ENCODE data around the gene CORO2B.
A peak's percentile ranks its signal among the peaks of the same experiment; 100 is the strongest.

The CORO2B gene

GRCh38 chr15:68704496-68705021 lies 125.8 kb downstream of the CORO2B start:
- no peak for DNase-seq

- DNase-seq, result no peak
Measured at GRCh38 chr15:68706256-68706655, 127.5 kb downstream of the CORO2B start.

DNA sequence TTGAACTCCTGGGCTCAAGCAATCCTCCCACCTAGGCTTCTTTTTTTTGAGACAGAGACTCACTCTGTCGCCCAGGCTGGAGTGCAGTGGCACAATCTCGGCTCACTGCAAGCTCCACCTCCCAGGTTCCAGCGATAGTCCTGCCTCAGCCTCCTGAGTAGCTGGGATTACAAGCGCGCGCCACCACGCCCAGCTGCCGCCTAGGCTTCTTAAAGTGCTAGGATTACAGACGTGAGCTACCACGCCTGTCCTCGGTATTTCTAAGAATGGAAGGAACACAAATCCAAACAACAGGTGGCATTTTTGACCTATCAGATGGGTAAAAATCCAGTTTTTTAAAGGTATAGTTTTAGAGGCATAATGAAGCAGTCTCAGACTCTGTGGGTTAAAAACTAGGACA lies 128.1 kb downstream of the CORO2B start:
- DNase-seq, result no peak

- DNase-seq, result no peak
Measured at GRCh38 chr15:68707386-68707785, 128.6 kb downstream of the CORO2B start.

DNA sequence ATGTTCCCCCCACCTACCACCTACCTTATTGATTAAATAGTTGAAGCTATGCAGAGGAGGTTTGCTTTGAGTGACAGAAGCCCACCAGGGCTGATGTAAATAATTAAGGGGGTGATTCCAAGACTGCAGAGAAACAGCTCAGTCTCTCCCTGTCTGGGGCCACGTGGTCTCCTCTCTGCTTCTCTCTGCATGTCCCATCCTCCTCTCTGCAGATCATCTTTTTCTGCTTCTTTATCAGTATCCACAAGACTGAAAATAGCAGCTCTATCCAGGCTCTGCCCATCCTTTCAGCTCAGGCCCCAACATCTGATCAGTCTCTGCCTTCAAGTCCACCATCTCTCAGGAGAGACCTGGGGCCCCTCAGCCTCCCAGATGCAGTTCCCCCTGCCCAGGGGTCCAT lies 131.1 kb downstream of the CORO2B start:
- DNase-seq, result no peak

- DNase-seq, result no peak
Measured at GRCh38 chr15:68710536-68710935, 131.7 kb downstream of the CORO2B start.

- no peak for DNase-seq
Measured at GRCh38 chr15:68711406-68711805, 132.6 kb downstream of the CORO2B start.

DNA sequence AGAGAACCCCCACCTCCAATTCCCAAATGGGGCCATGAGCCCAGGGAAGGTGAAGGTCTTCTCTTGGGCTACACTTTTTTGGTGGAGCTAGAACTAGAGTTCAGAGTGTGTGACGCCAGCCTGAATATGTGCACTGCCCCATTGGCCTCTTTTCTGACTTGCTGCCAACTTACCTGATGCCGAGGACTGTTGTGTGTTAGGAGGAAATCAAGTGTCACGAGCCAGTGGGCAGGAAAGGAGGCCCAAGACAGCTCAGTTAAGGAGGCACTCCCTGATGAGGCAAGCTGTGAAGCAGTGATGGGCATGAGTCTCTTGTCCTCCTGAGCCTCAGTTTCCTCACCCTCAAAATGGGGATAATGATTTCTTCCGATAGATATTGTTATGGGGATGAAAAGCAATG lies 134.1 kb downstream of the CORO2B start:
- no peak for DNase-seq

- no peak for DNase-seq
Measured at GRCh38 chr15:68713874-68714273, 135.1 kb downstream of the CORO2B start.

- no peak for DNase-seq
Measured at GRCh38 chr15:68715111-68715510, 136.3 kb downstream of the CORO2B start.

- no peak for DNase-seq
Measured at GRCh38 chr15:68717951-68718350, 139.2 kb downstream of the CORO2B start.

DNA sequence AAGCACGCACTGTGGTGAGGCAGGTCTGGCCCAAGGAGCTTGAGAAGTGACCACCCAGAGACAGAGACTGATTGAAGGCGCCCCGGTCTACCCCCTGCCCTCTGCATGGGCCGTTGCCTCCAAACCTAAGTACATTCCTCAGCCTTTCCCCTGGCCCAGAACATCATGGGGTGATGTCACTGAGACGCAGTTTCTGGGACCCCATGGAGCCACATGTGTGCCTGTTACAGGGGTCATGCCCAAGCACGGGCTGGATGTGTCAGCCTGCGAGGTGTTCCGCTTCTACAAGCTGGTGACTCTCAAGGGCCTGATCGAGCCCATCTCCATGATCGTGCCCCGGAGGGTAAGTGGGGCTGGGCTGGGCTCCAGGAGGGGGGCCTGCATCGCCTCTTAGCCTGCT lies 139.7 kb downstream of the CORO2B start:
- no peak for DNase-seq

DNA sequence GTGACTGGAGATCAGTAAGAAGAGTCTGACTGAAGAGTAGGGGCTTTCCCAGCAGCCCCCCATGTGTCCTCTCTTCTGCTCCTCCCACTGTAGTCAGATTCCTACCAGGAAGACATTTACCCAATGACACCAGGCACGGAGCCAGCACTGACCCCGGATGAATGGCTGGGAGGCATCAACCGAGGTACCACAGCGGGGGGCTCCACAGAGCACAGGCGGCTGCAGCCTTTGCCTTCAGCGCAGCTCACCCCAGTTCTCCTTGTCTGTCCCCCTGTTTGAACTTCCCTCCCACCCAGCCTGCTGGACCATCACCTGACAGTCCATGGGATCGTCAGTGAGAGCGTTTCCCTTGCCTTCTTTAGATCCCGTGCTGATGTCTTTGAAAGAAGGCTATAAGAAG lies 140.3 kb downstream of the CORO2B start:
- no peak for DNase-seq

DNA sequence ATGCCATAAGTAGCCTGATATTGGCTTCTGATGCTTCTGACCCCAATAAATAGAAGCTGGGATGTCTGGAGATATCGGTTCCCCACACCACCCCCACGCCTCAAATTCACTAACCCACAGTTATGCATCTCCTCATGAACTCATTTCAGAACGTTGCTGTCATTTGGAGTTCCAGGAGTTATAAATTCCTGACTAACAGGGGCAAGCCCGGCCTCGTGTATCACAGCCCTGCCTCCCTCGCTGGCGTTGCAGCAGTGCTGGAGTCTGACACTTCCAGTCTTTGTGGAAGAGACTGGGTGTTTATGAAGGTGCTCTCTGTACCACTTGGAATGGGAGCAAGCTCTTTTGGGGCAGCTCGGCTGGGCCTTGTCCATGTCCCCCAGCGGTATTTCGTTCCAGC lies 140.9 kb downstream of the CORO2B start:
- no peak for DNase-seq

DNA sequence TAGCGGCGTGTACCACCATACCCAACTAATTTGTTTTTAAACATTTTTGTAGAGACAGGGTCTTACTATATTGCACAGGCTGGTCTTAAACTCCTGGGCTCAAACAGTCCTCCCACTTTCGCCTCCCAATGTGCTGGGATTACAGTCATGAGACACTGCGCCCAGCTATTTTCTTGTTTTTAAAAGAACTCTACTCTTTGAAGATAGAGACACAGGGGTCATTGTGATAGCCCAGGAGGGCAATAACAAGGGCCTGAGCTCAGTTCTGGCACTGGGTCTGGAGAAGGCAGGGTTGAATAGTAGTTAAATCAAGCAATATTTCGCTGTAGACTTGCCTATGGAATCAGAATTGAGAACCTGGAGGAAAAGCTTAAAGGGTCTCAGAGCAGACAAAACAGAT lies 143.1 kb downstream of the CORO2B start:
- no peak for DNase-seq

- peak; percentile 67 to 72 for DNase-seq
Measured at GRCh38 chr15:68725736-68726135, 146.9 kb downstream of the CORO2B start.

- DNase-seq, result no peak
Measured at GRCh38 chr15:68726246-68726645, 147.5 kb downstream of the CORO2B start.

GRCh38 chr15:68729789-68730411 lies 151.1 kb downstream of the CORO2B start:
- DNase-seq, result no peak

DNA sequence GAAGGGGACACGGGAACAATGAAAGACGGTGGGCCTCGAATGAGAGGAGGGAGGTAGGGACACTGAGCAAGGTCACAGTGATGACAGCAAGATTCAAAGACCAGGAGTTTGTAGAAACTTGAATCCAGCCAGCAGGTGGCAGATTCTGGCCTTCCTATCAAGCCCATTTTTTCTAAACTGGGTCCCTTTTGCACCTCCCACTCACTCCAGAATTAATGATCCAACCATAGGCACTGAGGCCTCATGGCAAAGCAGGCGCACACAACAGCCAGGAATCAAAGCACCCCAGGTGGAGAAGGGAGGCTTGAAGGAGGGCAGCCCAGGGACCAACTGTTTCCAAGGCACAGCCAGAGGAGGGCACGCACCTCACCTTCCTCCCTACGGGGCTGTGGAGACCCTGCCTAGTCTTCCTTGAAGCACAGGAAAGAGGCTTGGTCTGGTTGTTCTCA lies 151.7 kb downstream of the CORO2B start:
- peak; percentile 51 to 58 for DNase-seq

GRCh38 chr15:68730976-68731897 lies 152.4 kb downstream of the CORO2B start:
- DNase-seq, result no peak

DNA sequence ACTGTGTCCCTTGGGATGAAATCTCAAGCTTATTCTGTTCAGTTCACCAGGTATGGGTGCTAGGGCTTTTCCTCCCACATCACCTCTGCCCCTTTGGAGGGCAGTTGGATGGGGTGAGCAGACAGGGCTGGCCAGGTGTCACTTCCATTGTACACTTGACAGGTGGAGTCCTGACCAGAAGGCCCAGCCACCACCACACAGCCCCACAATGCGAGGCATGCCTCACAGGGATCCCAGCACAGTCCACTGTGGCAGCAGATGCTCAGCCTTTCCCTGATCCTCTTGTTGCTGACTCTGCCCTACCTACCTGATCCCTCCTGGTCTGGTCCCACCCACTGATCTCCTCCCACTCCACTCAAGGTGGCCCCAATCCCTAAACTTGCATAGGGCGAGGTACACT lies 153.7 kb downstream of the CORO2B start:
- DNase-seq, result no peak

- peak; percentile 3 to 47 for DNase-seq
Measured at GRCh38 chr15:68733666-68734065, 154.9 kb downstream of the CORO2B start.

GRCh38 chr15:68734352-68734751 lies 155.6 kb downstream of the CORO2B start:
- no peak for DNase-seq

DNA sequence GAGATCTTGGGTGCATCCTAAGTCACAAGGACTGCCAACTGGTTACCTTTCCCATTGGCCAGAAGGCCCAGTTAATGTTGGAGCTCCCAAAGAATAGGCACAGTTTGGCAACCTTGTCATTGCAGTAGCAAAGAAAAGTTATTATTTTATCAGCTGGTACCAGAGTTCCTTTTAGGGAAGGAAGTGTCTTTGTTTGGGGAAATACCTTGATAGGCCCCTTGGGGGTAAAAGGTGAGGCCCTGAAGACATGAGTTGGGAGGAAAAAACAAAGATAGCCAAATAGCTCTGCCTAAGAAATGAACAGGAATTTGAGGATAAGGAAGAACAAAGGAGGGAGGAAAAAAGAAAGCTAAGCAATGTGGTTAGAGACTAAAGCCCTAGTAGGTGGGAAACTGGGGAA lies 156.1 kb downstream of the CORO2B start:
- DNase-seq, result no peak

Measured in inflammatory macrophage (primary cell).